Adrenal gland (tissue), 12 donors: ENCODE measurements around the gene PRKCB. TPM values are rescaled to one million over a fixed set of nuclear protein-coding genes. Genes with fewer than 3 reads are reported as not detected.

Experiments
- DNase-seq, 7 donors: peaks; one replicate each; pipeline ENCODE4 v3.0.0-alpha.2; 2019 to 2020
- H3K27ac ChIP-seq, 5 donors: fragments of 200-600 bp; sonication (generic) in 4 of 5; 1 replicate in 3 of 5; 2 replicates in 2 of 5; pipeline versions ENCODE4 v1.5.1 to v1.8.0; 2016 to 2020; ENCODE audit warnings: mild to moderate bottlenecking in 1 of 5
- H3K27me3 ChIP-seq: fragments of 200-600 bp; 2 replicates; pipeline ENCODE4 v1.8.0; 2021
- H3K36me3 ChIP-seq, 2 donors: fragments of 200-600 bp; replicated peaks in 1 of 2; 1 replicate in 1 of 2; 2 replicates in 1 of 2; pipeline versions ENCODE4 v1.5.1 to v1.8.0; 2018 to 2022
- H3K4me1 ChIP-seq, 2 donors: fragments of 200-600 bp; replicated peaks in 1 of 2; 1 replicate in 1 of 2; 2 replicates in 1 of 2; pipeline versions ENCODE4 v1.5.1 to v1.8.0; 2018 to 2021
- H3K4me3 ChIP-seq, 4 donors: fragments of 200-600 bp; sonication (generic) in 3 of 4; one replicate each; pipeline ENCODE4 v1.5.1; 2016 to 2018
- H3K9me3 ChIP-seq, 3 donors: fragments of 200-600 bp; sonication (generic) in 1 of 3; replicated peaks in 1 of 3; 1 replicate in 2 of 3; 2 replicates in 1 of 3; pipeline versions ENCODE4 v1.5.1 to v1.8.0; 2016 to 2021
- CTCF ChIP-seq, 6 experiments: fragments of 450-650 bp in 4 of 6; fragments of 200-600 bp in 2 of 6; sonication (generic) in 1 of 6; IDR thresholded peaks; 1 replicate in 5 of 6; 2 replicates in 1 of 6; pipeline versions ENCODE4 v1.5.1 to v1.8.0; 2016 to 2021; ENCODE audit warnings: antibody characterized with exemption in 6 of 6, mild to moderate bottlenecking in 2 of 6, moderate library complexity in 1 of 6
- POLR2A ChIP-seq, 2 donors: fragments of 450-650 bp; IDR thresholded peaks; one replicate each; pipeline ENCODE4 v1.6.1; 2017; ENCODE audit warnings: antibody characterized with exemption in 2 of 2, mild to moderate bottlenecking in 2 of 2, moderate library complexity in 1 of 2
- WGBS, 4 donors: extraction: QIAGEN DNeasy Blood & Tissue Kit in 2 of 4; methylation state at CpG; one replicate each; pipeline versions ENCODE4 v1.1.5 to v1.1.7; 2013 to 2017; 5-methylcytosine and 5-hydroxymethylcytosine counted together
- intact Hi-C, 2 donors: fragments of 100-400 bp; cut with DNase I; formaldehyde crosslinking; loops; one replicate each; pipeline versions ENCODE4 v1.14.1 to v1.15.0; 2022 to 2023
- polyA plus RNA-seq, 3 donors: library from polyadenylated mRNA; stranded (reverse); fragments of 200-250 nt in 2 of 3; fragments of 350-450 nt in 1 of 3; fragmentation: Illumina TruSeq in 1 of 3; extraction: RNeasy Lipid Tissue Mini Kit (QIAGEN cat#74804) in 1 of 3; gene quantifications; one replicate each; pipeline ENCODE4 v1.2.3, GENCODE V29; 2013 to 2014
- total RNA-seq, 9 donors: library from RNA; depleted of rRNA in 4 of 9; stranded (reverse); fragments of >200 nt in 4 of 9; fragments of 120-200 nt in 1 of 9; fragmentation: NEBNext Ultra II Directional in 1 of 9; extraction: Animal tissue kit (Norgen Biotek cat#: 25700) in 1 of 9; gene quantifications; one replicate each; pipeline versions ENCODE4 v1.1.0 to v1.2.4, GENCODE V29; 2013 to 2023
- donor health status: healthy with polysubstance abuse.
- donor health status: Bipolar disorder and iron deficiency.
- donor health status: DM: yes; HTN: yes; CAD: no.
- donor health status: DM: no; HTN: no; CAD: no.
- donor health status: DM: no; HTN: no; CAD: no.
- donor health status: DM: yes; HTN: yes; CAD: no.

The PRKCB gene
- total and polyA plus RNA-seq, 12 donors, result 0.54 to 8.0 (median 3.0) TPM

DNA sequence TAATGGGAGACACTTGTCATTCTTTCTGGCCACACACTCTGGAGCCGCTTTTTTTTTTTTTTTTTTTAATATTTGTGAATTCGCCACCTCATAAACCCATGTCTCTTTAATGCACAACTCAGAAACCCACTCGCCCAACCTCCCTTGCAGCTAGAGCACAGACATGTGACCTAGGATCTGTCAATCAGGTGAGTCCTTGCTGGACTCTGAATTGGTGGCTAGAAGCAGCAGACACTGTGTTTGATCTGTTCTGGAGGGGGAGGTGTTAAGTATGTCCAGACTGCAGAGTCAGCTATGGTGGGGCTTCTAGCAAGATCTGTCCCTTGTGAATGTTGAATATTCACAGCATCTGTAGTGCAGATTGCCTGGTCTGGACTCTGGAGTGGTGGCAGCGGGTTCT lies 112.1 kb downstream of the PRKCB start:
- intact Hi-C loops, result no loop called here
- TF ChIP-seq POLR2A (IDR thresholded peaks at IDR 0.05) (no peak), CTCF (IDR thresholded peaks at IDR 0.05) (no peak)
- H3K9me3 ChIP-seq, result no peaks in the 10 kb centered on the region
- no peaks in the 10 kb centered on the region for H3K4me1 ChIP-seq
- H3K27me3 ChIP-seq, result no peaks in the 10 kb centered on the region
- WGBS, 4 donors, result 79 to 81% (median 80%) methylated on average over 4 of the region's 4 CpGs
- no peak overlapping the region for H3K4me3 ChIP-seq
- no peak overlapping the region for H3K27ac ChIP-seq
- H3K36me3 ChIP-seq, result no peaks in the 10 kb centered on the region
- DNase-seq, result no peak

DNA sequence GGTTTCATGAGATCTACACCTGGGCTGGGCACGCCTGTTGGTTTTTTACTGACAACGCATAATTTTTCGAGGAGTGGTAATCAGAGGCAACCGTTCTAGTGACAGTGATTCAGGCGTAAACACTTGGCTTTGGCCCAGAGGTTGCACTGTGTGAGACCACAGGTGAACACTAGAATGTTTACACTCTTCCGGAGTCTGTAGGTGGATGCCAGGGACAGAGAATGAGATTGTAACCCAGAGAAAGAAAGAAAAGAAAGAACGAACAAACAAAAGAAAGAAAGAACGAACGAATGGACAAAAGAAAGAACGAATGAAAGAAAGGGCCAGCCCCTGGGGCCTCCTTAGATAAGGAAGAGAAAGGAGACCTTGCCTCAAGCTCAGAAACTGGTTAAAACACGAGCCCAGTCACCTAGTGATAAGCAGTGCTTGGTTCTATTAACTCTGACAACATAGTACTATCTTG lies 113.2 kb downstream of the PRKCB start:
- no peak for DNase-seq
- Histone ChIP-seq H3K9me3 (no peaks in the 10 kb centered on the region), H3K36me3 (no peaks in the 10 kb centered on the region), H3K27ac (no peak overlapping the region), H3K27me3 (no peaks in the 10 kb centered on the region), H3K4me3 (no peak overlapping the region), H3K4me1 (no peaks in the 10 kb centered on the region)
- TF ChIP-seq POLR2A (IDR thresholded peaks at IDR 0.05), result no peak
- TF ChIP-seq CTCF (IDR thresholded peaks at IDR 0.05), result no peak
- intact Hi-C loops, result no loop called here
- 72 to 78% (median 74%) methylated on average over 11 of the region's 11 CpGs for WGBS, 4 donors

- Histone ChIP-seq H3K27ac (no peak overlapping the region), H3K4me1 (no peaks in the 10 kb centered on the region), H3K27me3 (no peaks in the 10 kb centered on the region), H3K4me3 (no peak overlapping the region), H3K36me3 (no peaks in the 10 kb centered on the region), H3K9me3 (no peaks in the 10 kb centered on the region)
- DNase-seq, result peak in 1 of 7 donors; percentile 26
- intact Hi-C loops, result no loop called here
- TF ChIP-seq CTCF (IDR thresholded peaks at IDR 0.05) (no peak), POLR2A (IDR thresholded peaks at IDR 0.05) (no peak)
- 61 to 77% (median 67%) methylated on average over 4 to 5 of the region's 5 CpGs for WGBS, 4 donors
Observed at GRCh38 chr16:23949630-23950290, 114.0 kb downstream of the PRKCB start.

- Histone ChIP-seq H3K9me3 (no peaks in the 10 kb centered on the region), H3K27me3 (no peaks in the 10 kb centered on the region), H3K36me3 (no peaks in the 10 kb centered on the region), H3K4me3 (no peak overlapping the region), H3K4me1 (no peaks in the 10 kb centered on the region), H3K27ac (no peak overlapping the region)
- intact Hi-C loops, result no loop called here
- TF ChIP-seq CTCF (IDR thresholded peaks at IDR 0.05) (no peak), POLR2A (IDR thresholded peaks at IDR 0.05) (no peak)
- 34 to 64% (median 51%) methylated on average over 3 of the region's 3 CpGs for WGBS, 4 donors
- DNase-seq, result no peak
Observed at GRCh38 chr16:23950291-23950894, 114.6 kb downstream of the PRKCB start.
